HG03064 (cell line): ENCODE data around the gene LRP1.

Experiments used
- ATAC-seq: cut with Tn5 transposase; IDR thresholded peaks from one replicate; pipeline ENCODE4 v1.9.1; 2021; ENCODE audit warnings: low read depth; ENCODE audit not compliant: unreplicated experiment

The LRP1 gene

DNA sequence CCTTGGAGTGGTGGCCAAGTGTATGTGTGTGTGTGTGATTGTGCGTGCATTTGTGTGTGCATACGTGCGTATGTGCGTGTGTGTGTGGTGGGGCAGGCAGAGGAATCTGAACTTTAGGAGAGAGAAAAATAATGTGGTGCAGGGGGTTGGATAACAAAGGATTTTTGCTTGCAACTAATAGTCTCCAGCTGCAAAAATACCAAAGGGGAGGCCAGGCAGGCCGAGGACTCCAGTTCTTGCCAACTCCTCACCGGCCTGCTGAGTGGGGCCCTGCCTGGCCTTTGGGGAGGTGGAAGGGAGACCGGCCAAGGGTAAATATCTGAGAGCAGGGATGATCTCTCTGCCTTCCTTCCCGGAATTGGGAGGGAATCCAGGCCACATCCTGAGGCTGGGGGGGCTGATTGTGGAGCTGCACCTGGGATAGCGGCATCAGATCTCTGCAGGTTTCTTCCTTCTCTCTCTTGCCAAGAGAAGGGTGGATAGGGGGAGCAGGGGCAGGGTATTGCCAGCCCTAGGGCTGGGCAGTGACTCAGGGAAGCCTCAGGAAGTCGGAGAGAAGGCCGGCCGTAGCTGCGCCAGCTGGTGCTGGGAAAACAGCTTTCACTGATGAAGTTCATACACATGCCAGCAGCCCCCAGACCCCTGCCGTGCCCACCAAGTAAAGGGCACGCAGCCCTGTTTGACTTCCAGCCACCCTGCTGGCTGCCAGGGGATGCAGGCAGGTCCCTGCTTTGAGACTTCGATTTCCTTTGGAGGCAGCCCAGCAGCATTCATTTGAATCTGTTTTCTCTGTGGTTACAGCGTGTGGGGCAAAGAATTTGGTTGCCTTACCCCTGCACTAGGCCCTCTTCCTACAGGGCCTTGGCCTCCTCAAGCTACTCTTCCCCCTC, 23.7 kb downstream of the LRP1 start:
- ATAC-seq: no peak

DNA sequence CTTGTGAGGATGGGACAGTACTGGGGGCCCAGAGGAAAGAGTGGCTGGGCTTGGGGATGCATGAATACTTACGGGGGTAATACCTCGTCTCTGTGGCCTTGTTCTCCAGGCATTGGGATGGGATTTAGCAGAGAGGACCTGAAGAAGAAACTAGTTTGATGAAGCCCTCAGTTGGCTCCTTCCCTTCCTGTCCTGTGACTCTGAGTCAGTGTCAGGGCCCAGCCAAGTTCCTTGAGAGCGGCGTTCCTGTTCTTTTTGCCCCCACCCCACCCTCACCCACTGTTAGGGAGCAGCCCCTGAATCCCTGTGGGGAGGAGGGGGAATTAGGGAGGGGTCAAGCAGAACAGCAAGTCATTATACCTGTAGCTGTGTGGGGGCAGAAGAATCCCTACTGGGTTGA, 24.4 kb downstream of the LRP1 start:
- ATAC-seq: no peak

DNA sequence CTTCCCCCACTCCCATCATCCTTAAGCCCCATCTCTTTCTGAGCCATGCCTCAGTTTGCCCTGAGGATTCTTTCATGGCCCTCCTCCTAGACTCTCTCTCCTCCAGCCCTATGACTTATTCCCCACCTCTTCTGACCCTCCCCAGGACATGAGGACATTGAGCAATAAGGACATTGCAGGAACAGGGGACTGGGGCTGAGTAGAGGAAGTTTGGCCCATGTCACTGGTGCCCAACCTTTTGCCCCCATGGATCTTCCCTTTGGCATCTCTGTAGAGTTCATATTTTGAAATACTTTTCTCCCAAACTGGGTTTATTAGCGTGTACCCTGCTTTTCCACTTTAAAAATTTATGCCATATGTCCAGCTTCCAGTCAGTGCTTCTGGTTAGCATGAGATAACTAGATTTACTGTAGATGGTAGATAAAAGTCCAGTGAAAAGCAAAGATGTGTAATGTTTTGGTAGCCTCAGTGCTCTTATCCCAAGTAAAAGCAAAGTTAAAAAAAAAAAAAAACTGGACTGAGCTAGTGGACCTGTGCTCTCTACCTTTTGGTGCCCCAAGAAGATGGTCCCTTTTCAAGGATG, 25.2 kb downstream of the LRP1 start:
- ATAC-seq: no peak

DNA sequence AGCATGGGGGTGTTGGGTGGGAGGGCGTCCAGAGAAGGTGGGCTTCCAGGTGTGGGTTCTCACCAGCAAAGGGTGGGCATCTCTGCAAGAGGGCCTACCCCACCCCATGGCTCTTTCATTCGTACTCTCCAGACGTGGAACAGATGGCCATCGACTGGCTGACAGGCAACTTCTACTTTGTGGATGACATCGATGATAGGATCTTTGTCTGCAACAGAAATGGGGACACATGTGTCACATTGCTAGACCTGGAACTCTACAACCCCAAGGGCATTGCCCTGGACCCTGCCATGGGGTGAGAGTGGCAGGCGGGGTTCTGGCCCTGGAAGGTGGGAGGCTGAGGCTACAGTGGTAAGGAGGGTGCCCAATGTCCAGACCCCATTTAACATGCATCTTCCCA, 25.8 kb downstream of the LRP1 start:
- ATAC-seq: no peak

DNA sequence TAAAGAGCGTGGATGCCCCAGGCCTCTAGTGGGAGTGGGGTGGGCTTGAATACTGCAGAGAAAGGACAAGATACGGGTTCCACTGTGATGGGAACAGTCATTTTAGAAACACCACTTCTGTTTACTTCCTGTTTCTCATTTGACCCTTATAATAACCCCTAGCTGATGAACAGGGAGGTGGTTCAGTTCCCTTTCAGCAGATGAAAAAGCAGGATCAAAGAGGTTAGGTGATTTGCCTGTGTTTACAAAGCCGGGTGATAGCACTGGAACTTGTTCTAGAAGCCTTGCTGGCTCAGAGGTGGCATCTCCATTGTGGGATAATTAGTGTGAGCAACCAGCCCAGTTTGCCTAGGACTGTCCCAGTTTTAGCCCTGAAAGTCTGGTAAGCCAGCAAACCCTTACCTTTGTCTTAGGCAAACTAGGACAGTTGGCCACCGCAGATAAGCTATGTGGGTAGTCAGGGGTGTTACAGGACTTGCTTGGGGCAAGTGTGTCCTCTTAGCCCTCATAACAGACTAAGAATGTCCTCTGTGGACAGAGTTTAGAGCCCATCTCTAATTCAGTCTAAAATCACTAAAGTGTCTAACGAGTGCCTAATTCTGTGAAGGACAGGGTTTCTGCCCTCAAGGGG, 26.6 kb downstream of the LRP1 start:
- no peak for ATAC-seq

DNA sequence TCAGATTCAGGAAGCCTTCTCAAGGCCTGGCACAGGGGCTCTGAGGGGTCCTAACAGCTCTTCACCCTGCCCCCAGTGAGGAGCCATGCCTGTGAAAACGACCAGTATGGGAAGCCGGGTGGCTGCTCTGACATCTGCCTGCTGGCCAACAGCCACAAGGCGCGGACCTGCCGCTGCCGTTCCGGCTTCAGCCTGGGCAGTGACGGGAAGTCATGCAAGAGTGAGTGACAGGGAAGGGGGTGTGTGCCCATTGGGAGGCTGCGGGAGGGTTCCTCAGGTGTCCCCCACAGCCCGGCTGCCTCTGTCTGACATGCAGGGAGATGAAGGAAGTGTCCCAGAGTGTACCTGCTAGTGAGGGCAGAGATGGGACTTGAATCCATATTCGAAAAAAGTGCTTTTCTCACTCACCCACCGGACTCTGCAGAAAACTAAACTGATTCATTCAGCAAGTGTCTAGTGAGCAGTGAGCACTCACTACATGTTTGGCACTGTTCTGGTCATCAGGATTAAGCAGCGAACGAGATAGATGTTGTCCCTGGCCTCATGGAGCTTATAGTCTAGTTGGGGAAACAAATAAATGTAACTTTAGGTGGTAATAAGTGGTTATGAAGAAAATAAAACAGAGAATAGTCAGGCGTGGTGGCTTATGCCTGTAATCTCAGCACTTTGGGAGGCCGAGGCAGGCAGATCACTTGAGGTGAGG, 28.6 kb downstream of the LRP1 start:
- no peak for ATAC-seq

DNA sequence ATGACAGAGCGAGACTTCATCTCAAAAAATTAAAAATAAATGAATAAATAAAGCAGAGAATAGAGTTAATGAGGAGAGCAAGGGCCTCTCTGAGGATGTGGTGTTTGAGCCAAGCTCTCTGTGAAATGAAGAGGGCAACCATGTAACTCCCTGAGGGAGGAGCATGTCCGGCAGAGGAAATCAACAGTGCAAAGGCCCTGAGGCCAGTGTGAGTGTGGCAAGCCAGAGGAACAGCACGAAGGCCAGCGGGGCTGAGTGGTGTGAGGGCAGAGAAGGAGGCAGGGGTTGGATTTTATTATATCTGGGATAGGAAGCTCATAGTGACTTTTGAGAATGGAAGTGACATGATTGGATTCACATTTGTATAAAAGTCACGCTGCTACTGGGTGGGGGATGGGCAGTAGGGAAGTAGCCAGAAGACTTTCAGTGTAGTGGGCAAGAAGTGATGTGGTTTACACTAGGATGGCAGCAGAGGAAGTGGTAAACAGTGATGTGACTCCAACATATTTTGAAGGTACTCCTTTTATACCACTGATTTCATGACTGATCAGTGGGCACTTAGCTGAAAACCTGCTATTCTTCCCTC, 29.4 kb downstream of the LRP1 start:
- no peak for ATAC-seq

GRCh38 chr12:57158186-57158585, 29.9 kb downstream of the LRP1 start:
- ATAC-seq: no peak

DNA sequence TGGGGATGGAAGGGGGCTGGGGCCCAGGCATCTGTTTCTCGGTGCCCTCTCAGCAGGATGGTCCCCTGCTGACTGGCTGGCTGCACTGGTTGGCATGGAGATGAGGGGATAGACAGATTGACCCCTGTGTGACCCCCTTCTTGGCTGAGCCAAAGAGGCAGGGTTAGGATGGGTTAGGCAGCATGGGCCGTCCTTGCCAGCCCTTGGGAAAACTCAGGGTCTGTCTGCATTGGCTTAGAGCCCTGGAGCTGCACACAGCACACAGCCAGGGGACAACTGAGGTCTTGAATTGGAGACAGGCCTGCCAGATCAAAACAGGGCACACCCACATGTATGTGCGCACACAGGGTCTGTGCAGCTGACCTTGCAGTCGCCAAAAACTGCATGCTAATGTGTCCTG, 30.4 kb downstream of the LRP1 start:
- no peak for ATAC-seq

DNA sequence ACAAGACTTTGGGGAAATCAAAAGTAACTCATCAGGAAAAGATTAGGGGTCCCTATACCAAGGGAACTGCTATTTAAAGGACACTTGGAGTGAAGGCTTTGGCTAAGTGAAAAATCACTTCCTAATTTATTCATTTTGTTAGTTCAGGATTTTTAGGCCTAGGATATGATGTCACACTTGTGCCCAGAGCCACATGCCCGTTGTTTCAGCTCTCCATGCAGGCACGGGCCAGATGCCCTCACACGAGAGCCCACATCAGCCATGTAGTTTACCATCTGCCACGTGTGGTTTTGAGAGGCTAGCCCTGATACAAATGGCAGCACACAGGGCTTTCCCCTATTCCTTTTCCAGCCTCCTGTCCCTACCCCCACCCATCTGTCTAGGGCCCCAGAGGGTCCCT, 31.0 kb downstream of the LRP1 start:
- ATAC-seq: no peak

- no peak for ATAC-seq
These were observed 31.8 kb downstream of the LRP1 start for GRCh38 chr12:57160040-57160439.

DNA sequence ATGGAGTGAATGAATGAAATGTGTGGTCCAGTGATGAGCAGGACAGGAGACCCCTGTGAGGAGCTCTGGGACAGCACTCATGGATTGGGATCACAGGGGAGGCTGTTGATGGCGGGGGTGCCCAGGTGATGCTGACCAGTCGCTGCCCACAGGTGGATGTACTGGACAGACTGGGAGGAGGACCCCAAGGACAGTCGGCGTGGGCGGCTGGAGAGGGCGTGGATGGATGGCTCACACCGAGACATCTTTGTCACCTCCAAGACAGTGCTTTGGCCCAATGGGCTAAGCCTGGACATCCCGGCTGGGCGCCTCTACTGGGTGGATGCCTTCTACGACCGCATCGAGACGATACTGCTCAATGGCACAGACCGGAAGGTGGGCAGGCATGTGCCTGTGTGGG, 32.5 kb downstream of the LRP1 start:
- ATAC-seq: no peak

- ATAC-seq: no peak
These were observed 33.2 kb downstream of the LRP1 start for GRCh38 chr12:57161491-57161890.

GRCh38 chr12:57162553-57163125, 34.4 kb downstream of the LRP1 start:
- ATAC-seq: no peak

DNA sequence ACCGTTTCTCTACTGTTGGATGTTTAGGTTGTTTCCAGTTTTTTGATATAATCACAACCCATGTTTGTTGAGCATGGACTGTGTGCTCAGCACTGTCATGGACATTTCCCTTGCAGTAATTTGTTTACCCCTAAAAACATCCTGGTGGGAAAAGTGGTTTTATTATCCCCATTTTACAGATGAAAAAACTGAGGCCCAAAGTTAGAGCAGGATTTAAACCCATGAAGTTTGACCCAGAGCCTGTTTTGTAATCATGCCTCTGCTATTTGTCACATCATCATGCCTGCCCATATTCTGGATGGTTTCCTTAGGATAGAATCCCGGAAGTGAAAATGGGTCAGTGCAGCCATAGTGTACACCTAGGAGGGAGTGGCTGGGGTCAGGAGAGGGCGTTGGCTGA, 36.2 kb downstream of the LRP1 start:
- ATAC-seq: no peak

- ATAC-seq: no peak
These were observed 36.8 kb downstream of the LRP1 start for GRCh38 chr12:57164966-57165625.

DNA sequence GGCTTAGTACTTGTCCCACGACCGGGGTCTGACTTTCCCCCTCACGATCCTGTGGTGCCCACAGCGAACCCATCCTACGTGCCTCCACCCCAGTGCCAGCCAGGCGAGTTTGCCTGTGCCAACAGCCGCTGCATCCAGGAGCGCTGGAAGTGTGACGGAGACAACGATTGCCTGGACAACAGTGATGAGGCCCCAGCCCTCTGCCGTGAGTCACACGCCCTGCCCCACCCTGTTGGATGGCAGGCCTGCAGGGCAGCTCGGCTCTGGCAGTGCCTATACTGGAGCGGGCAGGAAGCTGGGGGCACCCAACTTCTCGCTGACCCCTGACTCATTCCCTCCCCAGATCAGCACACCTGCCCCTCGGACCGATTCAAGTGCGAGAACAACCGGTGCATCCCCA, 37.5 kb downstream of the LRP1 start:
- ATAC-seq: no peak

DNA sequence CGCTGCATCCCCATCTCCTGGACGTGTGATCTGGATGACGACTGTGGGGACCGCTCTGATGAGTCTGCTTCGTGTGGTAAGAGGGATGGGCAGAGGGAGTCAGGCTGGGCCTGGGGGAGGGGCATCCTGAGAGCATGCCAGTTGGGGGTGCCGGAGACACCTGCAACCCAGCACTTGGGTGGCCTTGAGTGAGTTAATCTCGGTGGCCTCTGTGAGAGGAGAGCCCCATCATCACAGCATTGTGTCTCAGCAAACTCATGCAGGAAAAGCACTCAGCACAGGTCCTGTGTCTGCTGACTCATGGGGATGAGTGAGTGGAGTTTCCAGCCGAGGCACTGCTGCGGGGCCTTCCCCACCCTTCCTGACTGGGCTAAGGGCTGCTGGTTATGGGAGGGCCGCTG, 38.7 kb downstream of the LRP1 start:
- no peak for ATAC-seq

DNA sequence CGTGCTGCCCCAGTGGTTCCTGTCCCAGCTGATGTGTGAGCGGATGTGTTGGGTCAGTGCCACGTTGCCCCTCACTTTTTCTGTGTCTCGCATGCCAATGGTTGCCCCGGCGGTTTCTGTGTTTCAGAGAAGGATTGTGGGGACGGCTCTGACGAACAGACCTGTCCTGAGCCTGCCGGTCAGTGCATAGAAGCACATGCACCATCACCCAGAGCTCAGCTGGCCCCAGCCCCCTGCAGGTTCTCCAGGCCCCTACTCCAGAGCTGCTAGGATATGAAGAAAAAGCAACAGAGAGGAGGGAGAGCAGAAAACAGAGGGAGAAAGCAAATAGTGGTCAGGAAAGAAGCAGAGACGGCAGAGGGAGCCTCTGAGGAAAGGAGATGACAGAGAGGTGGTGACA, 39.8 kb downstream of the LRP1 start:
- no peak for ATAC-seq
